ENCODE data around the gene SLC35A1.

Gene SLC35A1

GRCh38 chr6:87522686-87523085 lies 49.9 kb downstream of the SLC35A1 start:
- no peak for DNase-seq (ENCODE audit: low read depth in 2 of 2, low spot score in 1 of 2)

- DNase-seq (ENCODE audit: low read depth in 2 of 2, low spot score in 1 of 2) = no peak
These were observed 56.4 kb downstream of the SLC35A1 start for GRCh38 chr6:87529221-87529620.

GRCh38 chr6:87534377-87535047 lies 61.7 kb downstream of the SLC35A1 start:
- no peak for DNase-seq (ENCODE audit: low read depth in 2 of 2, low spot score in 1 of 2)

GRCh38 chr6:87538510-87539260 lies 65.9 kb downstream of the SLC35A1 start:
- no peak for DNase-seq (ENCODE audit: low read depth in 2 of 2, low spot score in 1 of 2)

GRCh38 chr6:87539554-87539953 lies 66.8 kb downstream of the SLC35A1 start:
- DNase-seq (ENCODE audit: low read depth in 2 of 2, low spot score in 1 of 2) = no peak

- DNase-seq (ENCODE audit: low read depth in 2 of 2, low spot score in 1 of 2) = no peak
These were observed 67.8 kb downstream of the SLC35A1 start for GRCh38 chr6:87540539-87540938.

- DNase-seq (ENCODE audit: low read depth in 2 of 2, low spot score in 1 of 2) = no peak
These were observed 68.3 kb downstream of the SLC35A1 start for GRCh38 chr6:87541041-87541440.

- no peak for DNase-seq (ENCODE audit: low read depth in 2 of 2, low spot score in 1 of 2)
These were observed 69.0 kb downstream of the SLC35A1 start for GRCh38 chr6:87541744-87542143.

GRCh38 chr6:87543696-87544473 lies 71.1 kb downstream of the SLC35A1 start:
- DNase-seq (ENCODE audit: low read depth in 2 of 2, low spot score in 1 of 2) = no peak

GRCh38 chr6:87544474-87544735 lies 71.6 kb downstream of the SLC35A1 start:
- no peak for DNase-seq (ENCODE audit: low read depth in 2 of 2, low spot score in 1 of 2)

- no peak for DNase-seq (ENCODE audit: low read depth in 2 of 2, low spot score in 1 of 2)
These were observed 79.0 kb downstream of the SLC35A1 start for GRCh38 chr6:87551799-87552198.

GRCh38 chr6:87553159-87553765 lies 80.5 kb downstream of the SLC35A1 start:
- no peak for DNase-seq (ENCODE audit: low read depth in 2 of 2, low spot score in 1 of 2)

GRCh38 chr6:87555506-87555905 lies 82.7 kb downstream of the SLC35A1 start:
- no peak for DNase-seq (ENCODE audit: low read depth in 2 of 2, low spot score in 1 of 2)

- no peak for DNase-seq (ENCODE audit: low read depth in 2 of 2, low spot score in 1 of 2)
These were observed 85.7 kb downstream of the SLC35A1 start for GRCh38 chr6:87558446-87558845.

- no peak for DNase-seq (ENCODE audit: low read depth in 2 of 2, low spot score in 1 of 2)
These were observed 88.2 kb downstream of the SLC35A1 start for GRCh38 chr6:87561017-87561416.

Data from stimulated activated CD8-positive, alpha-beta memory T cell treated with anti-CD3 and anti-CD28 coated beads, Interleukin-4, amount 100 ng/mL, for 4 hours (primary cell).